Endothelial cell (in vitro differentiated cells): ENCODE data around the gene NRCAM. TPM values are rescaled to one million over a fixed set of nuclear protein-coding genes. Genes with fewer than 3 reads are reported as not detected.
"Not testable (repeated sequence)": the region's sequence is repeated elsewhere in the genome, so short reads cannot be mapped to it uniquely, and the experiment has no call there.

Experiments used
- DNase-seq: peaks from one replicate; pipeline ENCODE4 v3.0.0; 2021; ENCODE audit warnings: low spot score
- H3K27ac Mint-ChIP-seq: one replicate; pipeline ENCODE4 v1.8.0; 2021; ENCODE audit warnings: mixed read lengths, inconsistent platforms; ENCODE audit not compliant: unreplicated experiment
- H3K27me3 Mint-ChIP-seq: one replicate; pipeline ENCODE4 v1.8.0; 2021; ENCODE audit warnings: mild to moderate bottlenecking, moderate library complexity, mixed read lengths, inconsistent platforms; ENCODE audit not compliant: unreplicated experiment
- H3K36me3 Mint-ChIP-seq: one replicate; pipeline ENCODE4 v1.8.0; 2021; ENCODE audit warnings: mild to moderate bottlenecking, low read depth, mixed read lengths, inconsistent platforms; ENCODE audit not compliant: unreplicated experiment
- H3K4me1 Mint-ChIP-seq: one replicate; pipeline ENCODE4 v1.8.0; 2021; ENCODE audit warnings: mild to moderate bottlenecking, mixed read lengths, inconsistent platforms; ENCODE audit not compliant: unreplicated experiment
- H3K4me3 Mint-ChIP-seq: one replicate; pipeline ENCODE4 v1.8.0; 2021; ENCODE audit warnings: mild to moderate bottlenecking, mixed read lengths, inconsistent platforms; ENCODE audit not compliant: unreplicated experiment
- H3K9me3 Mint-ChIP-seq: one replicate; pipeline ENCODE4 v1.8.0; 2021; ENCODE audit warnings: mixed read lengths, inconsistent platforms; ENCODE audit not compliant: unreplicated experiment
- long read RNA-seq: library from polyadenylated mRNA; unstranded; transcript quantifications from one replicate; pipeline ENCODE4 v2.0.0, GENCODE V29; 2020; ENCODE audit not compliant: unreplicated experiment
- total RNA-seq: library from RNA; stranded (reverse); fragmentation: NEBNext Ultra II Directional; extraction: Animal tissue kit (Norgen Biotek cat#: 25700); gene quantifications from one replicate; pipeline ENCODE4 v1.2.1, GENCODE V29; 2021; ENCODE audit not compliant: unreplicated experiment
- TF ChIP-seq, protein P1 (sequence below): fragments of 200-600 bp; sonication (generic); IDR thresholded peaks from one replicate; pipeline ENCODE4 v1.5.0; 2021; ENCODE audit warnings: antibody characterized with exemption; ENCODE audit not compliant: unreplicated experiment

The NRCAM gene
- 2.2 TPM for total RNA-seq
- long read RNA-seq, result 0 reads

DNA sequence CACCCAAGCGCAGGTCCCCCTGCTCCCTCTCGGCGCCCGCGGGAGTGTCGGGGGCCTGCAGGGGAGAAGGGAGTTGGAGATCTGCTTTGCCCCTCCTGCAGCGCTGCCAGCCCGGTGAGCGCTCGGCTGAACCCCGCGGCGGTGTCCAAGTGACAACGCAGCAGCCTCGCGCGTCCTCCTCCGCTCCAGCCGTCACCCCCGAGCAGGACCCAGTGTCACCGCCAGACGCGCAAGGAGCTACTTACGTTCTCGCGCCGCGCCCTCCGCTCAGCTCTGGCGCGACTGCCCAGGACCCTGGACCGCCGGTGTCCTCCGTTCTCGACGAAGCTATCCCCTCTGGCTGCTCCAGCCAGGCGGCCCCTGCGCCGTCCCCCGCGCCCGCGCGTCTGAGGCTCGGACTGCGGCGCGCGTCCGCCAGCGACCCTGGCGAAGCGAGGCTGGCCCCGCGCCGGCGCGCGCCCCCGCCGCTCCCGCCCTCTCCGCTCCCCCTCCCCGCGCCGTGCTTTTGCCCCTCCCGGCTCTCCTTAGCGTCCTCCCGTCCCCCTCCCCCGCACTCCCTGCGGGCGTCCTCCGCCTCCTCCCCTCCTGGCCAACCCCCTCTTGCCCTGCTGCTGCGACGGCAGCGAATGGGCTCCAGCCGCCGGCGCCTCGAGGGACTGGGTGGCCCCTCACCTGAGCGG lies at the start of gene NRCAM:
Gene NRCAM, minus strand, starts transcription at position 439 of the 680 bp plus-strand sequence. CDS start 216,372 bp downstream, outside the sequence.
- peak; percentile 55 for DNase-seq
- TF ChIP-seq, protein P1, sequence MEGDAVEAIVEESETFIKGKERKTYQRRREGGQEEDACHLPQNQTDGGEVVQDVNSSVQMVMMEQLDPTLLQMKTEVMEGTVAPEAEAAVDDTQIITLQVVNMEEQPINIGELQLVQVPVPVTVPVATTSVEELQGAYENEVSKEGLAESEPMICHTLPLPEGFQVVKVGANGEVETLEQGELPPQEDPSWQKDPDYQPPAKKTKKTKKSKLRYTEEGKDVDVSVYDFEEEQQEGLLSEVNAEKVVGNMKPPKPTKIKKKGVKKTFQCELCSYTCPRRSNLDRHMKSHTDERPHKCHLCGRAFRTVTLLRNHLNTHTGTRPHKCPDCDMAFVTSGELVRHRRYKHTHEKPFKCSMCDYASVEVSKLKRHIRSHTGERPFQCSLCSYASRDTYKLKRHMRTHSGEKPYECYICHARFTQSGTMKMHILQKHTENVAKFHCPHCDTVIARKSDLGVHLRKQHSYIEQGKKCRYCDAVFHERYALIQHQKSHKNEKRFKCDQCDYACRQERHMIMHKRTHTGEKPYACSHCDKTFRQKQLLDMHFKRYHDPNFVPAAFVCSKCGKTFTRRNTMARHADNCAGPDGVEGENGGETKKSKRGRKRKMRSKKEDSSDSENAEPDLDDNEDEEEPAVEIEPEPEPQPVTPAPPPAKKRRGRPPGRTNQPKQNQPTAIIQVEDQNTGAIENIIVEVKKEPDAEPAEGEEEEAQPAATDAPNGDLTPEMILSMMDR, result no peak
- H3K4me1 Mint-ChIP-seq, result peaks cover 9% of the 10 kb centered on the region
- H3K4me3 Mint-ChIP-seq, result peak within 1 kb of the TSS; percentile 88
- H3K27ac Mint-ChIP-seq, result peak within 1 kb of the TSS; percentile 12
- H3K27me3 Mint-ChIP-seq, result peaks cover 19% of the 10 kb centered on the region
- no peaks in the 10 kb centered on the region for H3K9me3 Mint-ChIP-seq
- peaks cover 3% of the 10 kb centered on the region for H3K36me3 Mint-ChIP-seq

DNA sequence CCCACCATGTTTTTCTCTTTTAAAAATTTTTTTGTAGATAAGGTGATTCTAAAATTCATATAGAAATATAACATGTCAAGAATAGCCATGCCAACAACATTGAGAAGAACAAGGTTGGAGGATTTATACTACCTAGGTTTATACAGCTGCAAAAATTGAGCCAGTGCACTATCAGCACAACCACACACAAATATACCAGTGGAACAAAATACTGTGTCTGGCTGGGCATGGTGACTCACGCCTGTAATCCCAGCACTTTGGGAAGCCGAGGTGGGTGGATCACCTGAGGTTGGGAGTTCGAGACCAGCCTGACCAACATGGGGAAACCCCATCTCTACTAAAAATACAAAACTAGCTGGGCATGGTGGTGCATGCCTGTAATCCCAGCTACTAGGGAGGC lies 48.3 kb upstream of the NRCAM start:
- not testable (repeated sequence) for H3K36me3 Mint-ChIP-seq, H3K4me1 Mint-ChIP-seq, H3K27me3 Mint-ChIP-seq, DNase-seq, H3K4me3 Mint-ChIP-seq, H3K9me3 Mint-ChIP-seq, H3K27ac Mint-ChIP-seq

DNA sequence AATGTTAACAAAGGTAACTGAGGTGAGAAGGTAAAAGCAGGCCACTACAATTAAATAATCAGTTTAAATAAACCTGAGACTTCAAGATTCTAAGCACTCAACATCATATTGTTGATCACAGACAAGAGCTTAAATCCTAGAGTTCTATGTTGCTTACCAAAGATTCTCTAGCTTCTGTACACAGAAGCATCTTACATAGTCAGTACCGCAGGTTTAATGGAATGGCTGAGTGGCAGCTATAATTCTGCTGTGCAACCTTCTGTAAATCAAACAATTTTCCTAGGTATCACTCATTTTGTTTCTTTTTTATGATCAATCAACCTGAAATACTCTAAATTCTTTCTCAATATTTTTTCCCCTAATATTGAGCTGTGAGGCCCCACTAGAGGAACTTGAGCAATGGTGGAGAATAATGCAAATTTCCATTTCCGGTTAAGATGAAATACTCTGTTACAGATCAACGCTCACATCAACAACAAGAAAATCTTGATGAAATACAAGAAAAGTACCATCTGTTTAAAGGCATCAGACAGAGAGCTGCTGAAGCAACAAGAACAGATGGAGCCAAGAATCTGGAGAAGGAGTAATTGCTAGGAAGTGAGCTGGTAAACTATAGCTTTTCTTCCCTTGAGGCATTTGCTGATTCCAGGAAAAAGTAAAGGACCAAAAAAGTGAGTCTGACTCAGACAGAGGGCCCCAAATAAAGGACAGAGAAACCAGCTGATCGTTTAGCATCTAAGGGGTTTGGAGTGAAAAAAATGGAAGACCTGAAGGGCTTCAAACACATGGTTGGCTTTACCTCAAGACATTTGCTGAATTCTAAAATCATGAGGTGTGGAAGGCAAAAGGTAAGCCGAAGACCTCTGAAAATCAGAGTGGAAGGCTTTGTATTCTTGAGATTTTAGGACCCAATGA lies 47.1 kb upstream of the NRCAM start:
- Mint-ChIP-seq H3K9me3 (no peaks in the 10 kb centered on the region), H3K27ac (no peak overlapping the region), H3K4me3 (no peak overlapping the region), H3K4me1 (no peaks in the 10 kb centered on the region), H3K27me3 (no peaks in the 10 kb centered on the region), H3K36me3 (no peaks in the 10 kb centered on the region)
- DNase-seq, result no peak
- TF ChIP-seq, protein P1, result no peak

DNA sequence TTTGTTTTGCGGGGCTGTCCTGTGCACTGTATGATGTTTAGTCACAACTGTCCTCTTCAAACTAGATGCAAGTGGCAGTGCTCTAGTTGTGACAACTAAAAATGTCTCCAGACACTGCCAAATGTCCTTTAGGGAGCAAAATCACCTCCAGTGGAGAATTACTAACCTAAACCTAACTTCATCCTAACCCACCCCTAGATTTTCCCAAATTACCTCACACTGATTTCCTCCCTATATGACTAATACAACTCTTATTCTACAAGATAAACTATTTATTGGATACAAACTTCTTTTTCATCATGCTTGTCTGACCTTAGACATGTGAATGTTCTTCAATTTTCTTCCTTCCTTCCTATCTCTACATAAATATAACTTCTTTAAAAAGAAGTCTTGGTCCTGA lies 43.3 kb upstream of the NRCAM start:
- Mint-ChIP-seq H3K9me3 (no peaks in the 10 kb centered on the region), H3K27ac (no peak overlapping the region), H3K27me3 (no peaks in the 10 kb centered on the region), H3K36me3 (no peaks in the 10 kb centered on the region), H3K4me1 (no peaks in the 10 kb centered on the region), H3K4me3 (no peak overlapping the region)
- TF ChIP-seq, protein P1, result no peak
- no peak for DNase-seq

DNA sequence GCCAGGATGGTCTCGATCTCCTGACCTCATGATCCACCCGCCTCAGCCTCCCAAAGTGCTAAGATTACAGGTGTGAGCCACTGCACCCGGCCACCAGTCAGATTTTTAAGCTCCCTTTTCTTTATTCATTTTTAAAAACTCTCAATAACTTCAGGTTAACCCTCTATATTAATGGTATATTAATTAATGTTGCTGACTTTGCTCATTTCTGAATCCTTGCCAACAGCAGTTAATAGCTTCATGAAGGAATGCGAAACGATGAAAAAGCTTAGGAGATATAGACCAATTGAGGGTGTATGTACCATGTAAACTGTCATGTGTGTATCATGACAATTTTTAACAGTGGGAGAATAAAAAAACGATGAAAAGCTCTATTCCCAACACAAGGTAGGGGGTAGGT lies 42.2 kb upstream of the NRCAM start:
- H3K27ac Mint-ChIP-seq, result no peak overlapping the region
- no peaks in the 10 kb centered on the region for H3K36me3 Mint-ChIP-seq
- H3K4me3 Mint-ChIP-seq, result no peak overlapping the region
- TF ChIP-seq, protein P1, result no peak
- no peaks in the 10 kb centered on the region for H3K4me1 Mint-ChIP-seq
- no peak for DNase-seq
- H3K27me3 Mint-ChIP-seq, result no peaks in the 10 kb centered on the region
- H3K9me3 Mint-ChIP-seq, result no peaks in the 10 kb centered on the region
